GM12864 (cell line): ENCODE measurements around the gene COL24A1.
"Not testable (repeated sequence)": the region's sequence is repeated elsewhere in the genome, so short reads cannot be mapped to it uniquely, and the experiment has no call there.

Source experiments
- DNase-seq: peaks from one replicate; pipeline ENCODE4 v3.0.0-alpha.2; 2011; ENCODE audit warnings: low read depth
- H3K4me3 ChIP-seq: 2 replicates; pipeline ENCODE4 v1.5.1; 2011; ENCODE audit warnings: mild to moderate bottlenecking, low read depth, low read length, control low read depth
- TF ChIP-seq, protein P1 (sequence below): IDR thresholded peaks from 2 replicates; pipeline ENCODE4 v1.5.1; 2011; ENCODE audit warnings: low read depth, mild to moderate bottlenecking, moderate library complexity, low read length, control low read depth, inconsistent platforms; ENCODE audit errors: missing control alignments

The COL24A1 gene

DNA sequence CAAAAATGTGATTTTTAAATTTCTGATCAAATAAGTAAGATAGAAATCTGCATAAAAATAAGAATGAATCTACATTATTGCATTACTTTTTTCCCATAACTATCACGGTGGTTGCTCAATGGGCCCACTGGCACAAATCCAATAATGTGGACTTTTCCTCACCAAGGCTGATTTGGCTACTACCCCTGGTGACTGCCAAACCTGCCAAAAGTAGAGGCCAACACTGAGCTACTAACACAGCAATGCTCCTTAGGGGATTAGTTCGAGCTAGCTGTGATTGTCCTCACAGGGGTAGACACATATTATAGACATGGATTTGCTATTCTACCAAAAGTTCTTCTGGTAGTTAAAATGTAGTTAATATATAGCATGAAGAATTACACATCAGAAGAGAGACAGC is 340.7 kb downstream of the COL24A1 start:
- TF ChIP-seq, protein P1, sequence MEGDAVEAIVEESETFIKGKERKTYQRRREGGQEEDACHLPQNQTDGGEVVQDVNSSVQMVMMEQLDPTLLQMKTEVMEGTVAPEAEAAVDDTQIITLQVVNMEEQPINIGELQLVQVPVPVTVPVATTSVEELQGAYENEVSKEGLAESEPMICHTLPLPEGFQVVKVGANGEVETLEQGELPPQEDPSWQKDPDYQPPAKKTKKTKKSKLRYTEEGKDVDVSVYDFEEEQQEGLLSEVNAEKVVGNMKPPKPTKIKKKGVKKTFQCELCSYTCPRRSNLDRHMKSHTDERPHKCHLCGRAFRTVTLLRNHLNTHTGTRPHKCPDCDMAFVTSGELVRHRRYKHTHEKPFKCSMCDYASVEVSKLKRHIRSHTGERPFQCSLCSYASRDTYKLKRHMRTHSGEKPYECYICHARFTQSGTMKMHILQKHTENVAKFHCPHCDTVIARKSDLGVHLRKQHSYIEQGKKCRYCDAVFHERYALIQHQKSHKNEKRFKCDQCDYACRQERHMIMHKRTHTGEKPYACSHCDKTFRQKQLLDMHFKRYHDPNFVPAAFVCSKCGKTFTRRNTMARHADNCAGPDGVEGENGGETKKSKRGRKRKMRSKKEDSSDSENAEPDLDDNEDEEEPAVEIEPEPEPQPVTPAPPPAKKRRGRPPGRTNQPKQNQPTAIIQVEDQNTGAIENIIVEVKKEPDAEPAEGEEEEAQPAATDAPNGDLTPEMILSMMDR, result no peak
- DNase-seq, result no peak
- no peak overlapping the region for H3K4me3 ChIP-seq

DNA sequence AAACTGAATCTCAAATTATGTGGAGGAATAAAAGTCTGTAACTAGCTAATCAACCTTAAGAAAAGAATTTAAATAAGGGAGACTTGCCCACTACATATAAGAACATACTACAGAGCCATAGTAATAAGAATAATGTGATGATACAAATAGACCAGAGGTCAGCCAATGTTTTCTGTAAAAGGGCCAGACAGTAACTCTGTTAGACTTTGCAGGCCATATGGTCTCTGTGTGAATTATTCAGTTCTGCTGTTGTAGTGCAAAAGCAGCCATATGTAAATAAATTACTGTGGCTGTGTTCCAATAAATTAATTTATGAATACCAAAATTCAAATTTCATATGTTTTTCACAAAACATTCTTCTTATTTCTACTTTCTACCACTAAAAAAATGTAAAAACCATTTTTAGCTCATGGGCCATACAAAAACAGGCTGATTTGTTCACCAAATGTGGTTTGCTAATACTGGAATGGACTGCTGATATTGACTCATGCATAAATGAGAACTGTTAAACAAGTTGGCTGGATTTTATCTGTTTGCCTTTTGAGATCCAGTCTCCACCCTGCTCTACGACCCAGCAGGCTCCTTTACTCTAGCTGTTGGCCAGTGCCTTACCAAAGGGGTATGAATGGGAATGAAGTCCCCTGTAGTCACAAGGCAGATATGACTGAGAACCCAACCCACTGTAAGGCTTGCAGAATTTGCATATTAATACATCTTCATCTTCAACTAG is 350.2 kb downstream of the COL24A1 start:
- TF ChIP-seq, protein P1, result no peak
- H3K4me3 ChIP-seq, result no peak overlapping the region
- DNase-seq, result no peak

DNA sequence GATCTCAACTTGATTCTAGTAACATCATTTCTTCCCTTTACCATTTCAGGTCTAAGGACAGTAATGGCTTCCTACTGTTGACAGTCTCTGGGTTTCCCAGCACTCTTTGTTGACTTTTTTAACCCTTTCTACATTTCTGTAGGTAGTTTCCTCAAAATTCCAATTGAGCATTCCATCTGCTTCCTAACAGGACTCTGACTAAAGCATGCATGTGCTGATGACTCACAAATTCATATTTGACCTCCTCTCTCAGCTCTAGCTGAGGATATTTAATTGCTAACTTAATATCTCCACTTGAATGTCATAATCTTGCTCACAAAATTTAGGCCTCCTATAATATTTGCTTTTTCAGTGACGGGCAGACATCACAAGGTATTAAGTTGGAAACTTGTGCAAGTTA is 355.1 kb downstream of the COL24A1 start:
- TF ChIP-seq, protein P1, result no peak
- H3K4me3 ChIP-seq, result no peak overlapping the region
- DNase-seq, result no peak

DNA sequence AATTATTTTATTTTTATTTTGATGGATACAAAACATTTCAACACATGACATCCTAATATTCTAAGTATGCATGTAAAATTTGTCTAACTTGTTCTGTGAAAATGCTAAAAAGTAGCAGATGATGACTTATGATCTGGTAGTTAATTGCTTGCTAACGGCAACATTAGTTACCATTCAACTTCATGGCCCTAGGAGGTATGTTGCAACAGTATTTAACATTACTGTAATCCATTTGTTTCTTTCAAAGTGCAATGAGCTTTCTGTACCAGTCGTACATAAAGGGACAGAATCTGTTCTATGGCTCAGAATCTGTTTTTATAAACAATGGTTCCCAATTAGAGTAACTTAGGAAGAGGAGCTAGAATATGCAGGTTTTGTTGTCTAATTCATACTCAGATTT is 356.8 kb downstream of the COL24A1 start:
- TF ChIP-seq, protein P1, result no peak
- no peak for DNase-seq
- H3K4me3 ChIP-seq, result no peak overlapping the region

DNA sequence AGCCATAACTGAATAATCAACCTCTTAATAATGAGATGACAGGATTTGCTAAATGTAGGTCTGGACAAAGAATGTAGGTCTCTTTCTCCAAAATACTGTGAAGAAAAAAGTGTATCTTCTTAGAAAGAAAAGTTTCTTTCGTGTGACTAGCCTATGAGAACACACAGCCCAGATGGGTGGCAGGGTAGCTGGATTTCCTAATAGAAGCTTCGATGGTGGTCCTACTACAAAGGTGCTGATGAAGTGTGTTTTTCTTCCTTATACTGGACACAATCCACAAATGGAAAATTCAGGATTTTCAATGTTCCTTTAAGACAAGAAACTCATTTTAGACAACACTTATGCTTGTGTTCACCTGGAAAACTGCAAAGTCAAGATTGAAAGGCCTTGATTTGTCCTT is 358.2 kb downstream of the COL24A1 start:
- TF ChIP-seq, protein P1, result no peak
- H3K4me3 ChIP-seq, result no peak overlapping the region
- DNase-seq, result no peak

DNA sequence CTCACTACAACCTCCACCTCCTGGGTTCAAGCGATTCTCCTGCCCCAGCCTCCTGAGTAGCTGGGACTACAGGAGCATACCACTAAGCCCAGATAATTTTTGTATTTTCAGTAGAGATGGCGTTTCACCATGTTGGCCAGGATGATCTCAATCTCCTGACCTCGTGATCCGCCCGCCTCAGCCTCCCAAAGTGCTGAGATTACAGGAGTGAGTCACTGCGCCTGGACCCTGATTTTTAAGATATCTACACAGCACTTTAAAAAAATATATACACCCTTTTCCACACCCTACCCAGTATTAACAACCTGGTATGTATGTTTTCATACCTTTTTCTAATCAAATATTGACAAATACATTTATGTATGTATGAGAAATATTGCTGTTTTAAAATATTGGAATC is 379.6 kb downstream of the COL24A1 start:
- not testable (repeated sequence) for H3K4me3 ChIP-seq, DNase-seq

DNA sequence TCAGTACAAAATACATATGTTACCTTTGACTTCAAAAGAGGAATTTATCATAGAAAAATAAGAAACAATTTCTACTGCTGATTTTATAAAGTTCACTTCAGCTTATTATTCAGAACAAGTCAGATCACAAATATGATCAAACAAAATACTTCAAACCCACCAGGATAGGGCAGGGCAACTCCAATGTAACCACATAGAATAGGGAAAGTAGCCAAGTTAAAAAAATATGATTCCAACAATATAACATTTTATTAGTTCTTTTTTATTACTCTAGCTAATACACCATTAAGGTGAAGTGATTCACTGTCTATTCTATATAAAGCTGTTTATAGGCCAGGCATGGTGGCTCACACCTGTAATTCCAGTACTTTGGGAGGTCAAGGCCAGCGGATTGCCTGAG is 393.8 kb downstream of the COL24A1 start:
- DNase-seq, result no peak
- TF ChIP-seq, protein P1, result no peak

More for the DNA sequence above, 393.8 kb downstream of the COL24A1 start:
- H3K4me3 ChIP-seq, result no peak overlapping the region
